HTR-8/SVneo (cell line): Measurements from ENCODE around the gene RTN4RL2.
A peak's percentile ranks its signal among the peaks of the same experiment; 100 is the strongest.

Experiments
- DNase-seq: peaks from one replicate; pipeline ENCODE4 v3.0.0; 2011; ENCODE audit warnings: low spot score, mixed read lengths; ENCODE audit not compliant: insufficient read length
- FAIRE-seq: peaks from 2 replicates; lab custom pipeline; 2011; peaks lifted over from hg19 to GRCh38; lab: Jason Lieb, UNC

RTN4RL2 gene

DNA sequence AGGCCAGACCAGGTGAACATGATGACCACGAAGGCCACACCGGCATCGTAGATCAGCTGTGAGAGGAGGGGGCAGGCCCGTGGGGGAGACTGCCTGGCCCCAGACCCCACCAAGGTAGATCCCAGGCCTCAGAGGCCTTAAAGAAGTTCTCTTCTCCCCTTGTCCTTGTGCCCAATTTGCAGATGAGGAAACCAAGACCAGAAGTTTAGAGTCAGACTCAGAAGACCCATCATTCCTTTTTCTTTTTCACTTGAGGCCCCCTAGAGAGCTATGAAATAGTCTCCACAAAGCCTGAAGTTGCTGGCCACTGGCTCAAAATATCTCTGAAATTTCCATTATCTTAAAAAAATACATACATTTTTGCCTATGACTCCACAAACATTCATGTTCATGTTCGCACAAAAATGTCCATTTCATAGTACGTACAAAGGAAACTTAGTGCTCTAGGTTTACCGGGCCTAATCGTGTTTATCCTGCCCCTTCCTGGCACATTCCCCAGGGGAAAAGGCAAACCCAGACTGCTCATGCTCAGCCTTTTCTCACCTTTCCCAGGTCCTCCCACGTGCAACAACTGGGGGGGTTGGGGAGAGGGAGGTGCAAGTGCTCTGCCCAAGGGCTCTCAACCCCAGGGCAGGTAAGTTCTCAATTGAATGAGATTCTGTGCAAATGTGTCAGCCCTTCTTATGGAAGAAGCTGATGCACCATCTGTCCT lies 35.9 kb downstream of the RTN4RL2 start:
- DNase-seq (no peak), FAIRE-seq (no peak)

DNA sequence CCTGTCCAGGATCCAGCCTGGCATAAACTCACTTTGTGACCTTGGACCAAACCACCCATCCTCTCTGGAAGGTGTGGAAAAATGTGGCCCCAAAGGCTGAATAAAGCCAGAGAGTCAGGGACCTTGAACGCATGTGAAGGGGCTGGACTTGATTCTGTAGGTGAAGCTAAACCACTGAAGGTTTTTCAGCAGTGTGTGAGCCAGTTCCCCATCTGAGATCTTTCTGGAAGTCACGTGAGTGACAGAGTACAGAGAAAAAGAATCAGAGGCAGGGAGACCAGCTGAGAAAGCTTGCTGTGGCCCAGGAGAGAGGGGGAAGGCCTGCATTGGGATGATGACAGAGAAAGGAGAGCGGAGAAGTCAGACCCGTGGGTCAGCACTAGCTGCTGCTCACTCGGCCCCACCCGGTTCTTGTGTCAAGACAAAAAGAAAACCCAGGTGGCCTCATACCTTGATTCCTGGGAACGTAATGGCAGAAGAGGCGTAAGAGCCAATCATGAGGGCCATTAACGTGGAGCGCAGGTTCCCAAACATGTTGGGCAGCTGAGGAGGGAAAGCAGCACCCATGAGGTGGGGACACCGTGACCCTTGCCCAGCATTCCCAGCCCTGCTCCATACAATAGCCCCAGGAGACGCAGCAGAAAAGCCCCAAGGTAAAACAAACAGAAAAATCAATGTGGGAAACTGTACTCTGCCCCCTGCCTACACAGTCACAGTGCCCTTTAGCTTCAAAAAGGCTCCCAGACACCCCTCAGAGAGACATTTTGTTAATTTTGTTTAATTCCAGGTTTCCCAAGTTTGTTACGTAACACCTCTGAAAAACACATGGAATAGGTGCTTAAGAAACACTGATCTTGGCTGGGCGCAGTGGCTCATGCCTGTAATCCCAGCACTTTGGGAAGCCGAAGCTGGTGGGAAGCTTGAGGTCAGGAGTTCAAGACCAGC lies 37.2 kb downstream of the RTN4RL2 start:
- DNase-seq (no peak), FAIRE-seq (no peak)

GRCh38 chr11:57498540-57498939 lies 38.2 kb downstream of the RTN4RL2 start:
- FAIRE-seq, result no peak
- DNase-seq, result no peak

- FAIRE-seq (no peak), DNase-seq (no peak)
Observed at GRCh38 chr11:57499413-57499982, 39.2 kb downstream of the RTN4RL2 start.

DNA sequence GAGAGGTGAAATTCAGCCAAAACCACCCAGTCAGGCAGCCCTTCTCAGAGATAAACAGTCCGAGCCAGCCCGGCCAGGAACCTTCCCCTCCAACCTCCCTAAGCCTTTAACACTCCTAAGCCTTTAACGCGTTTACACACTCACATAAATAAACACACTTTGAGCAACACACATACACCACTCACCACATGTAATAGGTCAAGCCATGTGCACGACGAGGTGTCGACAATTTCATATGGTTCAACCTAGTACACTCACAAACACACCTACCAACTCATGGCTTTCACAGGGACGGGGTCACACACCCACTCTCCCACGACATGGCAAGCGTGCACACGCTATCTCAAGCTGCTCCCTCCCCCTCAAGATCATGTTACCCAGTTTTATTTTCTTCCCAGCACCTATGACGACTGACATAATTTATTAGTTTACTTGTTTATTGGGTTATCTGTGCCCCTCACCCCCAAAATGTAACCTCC lies 39.7 kb downstream of the RTN4RL2 start:
- no peak for DNase-seq
- FAIRE-seq, result peak; percentile 85

GRCh38 chr11:57500515-57500914 lies 40.2 kb downstream of the RTN4RL2 start:
- FAIRE-seq (no peak), DNase-seq (no peak)

DNA sequence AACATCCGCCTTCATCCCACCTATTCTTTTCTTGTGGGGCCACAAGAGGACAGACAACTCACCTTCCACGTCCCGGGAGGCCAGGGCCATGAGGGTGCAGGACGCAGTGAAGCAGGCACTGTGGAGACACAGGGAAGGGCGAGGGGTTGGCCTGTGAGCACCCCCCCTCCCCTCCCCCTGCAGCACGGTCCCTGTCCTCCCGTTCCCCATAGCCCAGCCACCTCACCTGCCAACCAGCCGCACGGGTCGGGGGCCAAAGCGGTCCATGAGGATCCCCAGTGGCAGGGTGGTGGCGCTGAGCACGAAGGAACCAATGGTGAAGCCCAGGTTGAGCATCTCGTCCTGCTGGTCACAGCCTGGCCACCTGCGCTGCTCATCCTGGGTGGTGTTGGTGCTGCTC lies 40.6 kb downstream of the RTN4RL2 start:
- DNase-seq (no peak), FAIRE-seq (no peak)

DNA sequence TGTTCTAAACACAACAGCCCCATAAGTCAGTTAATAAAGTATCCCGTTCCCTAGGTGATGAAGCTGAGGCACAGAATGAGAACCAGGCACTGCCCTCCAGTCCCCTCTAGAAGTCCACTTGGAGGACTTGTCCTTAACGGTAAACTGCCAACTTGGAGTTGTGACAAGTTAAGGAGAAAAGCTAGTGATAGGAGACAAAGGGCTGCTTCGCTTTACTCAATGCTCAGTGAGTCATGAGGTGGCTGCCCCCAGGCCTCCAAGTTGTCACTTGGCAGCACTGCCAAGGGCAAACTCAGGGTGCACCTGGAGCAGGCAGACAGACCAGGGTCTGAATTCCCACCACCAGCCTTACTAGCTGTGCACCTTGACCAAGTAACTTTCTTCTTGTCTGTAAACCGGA lies 41.6 kb downstream of the RTN4RL2 start:
- DNase-seq (no peak), FAIRE-seq (no peak)

DNA sequence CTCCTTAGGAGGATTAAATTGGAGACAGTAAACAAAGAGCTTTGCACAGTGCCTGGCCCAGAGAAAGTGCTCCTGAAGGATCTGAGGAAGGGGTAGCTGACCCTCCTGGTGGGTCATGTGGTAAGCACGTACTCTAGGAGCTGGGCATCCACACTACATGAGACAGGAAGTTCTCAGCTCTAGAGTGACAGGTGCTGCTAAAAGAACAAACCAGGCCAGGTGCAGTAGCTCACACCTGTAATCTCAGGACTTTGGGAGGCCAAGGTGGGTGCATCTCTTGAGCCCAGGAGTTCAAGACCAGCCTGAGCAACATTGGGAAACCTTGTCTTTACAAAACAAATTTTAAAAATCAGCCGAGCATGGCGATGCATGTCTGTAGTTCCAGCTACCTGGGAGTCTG lies 42.0 kb downstream of the RTN4RL2 start:
- FAIRE-seq, result no peak
- DNase-seq, result no peak

GRCh38 chr11:57502870-57503269 lies 42.5 kb downstream of the RTN4RL2 start:
- DNase-seq (no peak), FAIRE-seq (no peak)

- FAIRE-seq (no peak), DNase-seq (no peak)
Observed at GRCh38 chr11:57504511-57504910, 44.2 kb downstream of the RTN4RL2 start.

DNA sequence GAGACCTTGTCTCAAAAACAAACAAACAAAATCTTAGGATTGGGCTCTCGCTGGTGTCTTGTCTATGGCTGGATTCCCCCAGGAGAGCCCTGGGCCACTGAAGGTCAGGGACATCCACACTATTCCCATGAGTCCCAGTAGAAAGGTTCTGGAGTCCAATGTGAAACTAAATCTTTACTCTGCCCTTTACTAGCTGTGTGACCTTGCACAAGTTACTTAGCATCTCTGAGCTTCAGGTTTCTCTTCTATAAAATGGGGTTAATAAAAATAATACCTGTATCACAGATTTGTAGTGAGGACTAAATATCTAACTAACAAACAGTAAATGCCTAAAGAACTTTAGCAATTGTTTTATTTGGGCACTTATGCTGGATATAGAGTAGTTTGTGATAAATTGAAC lies 46.2 kb downstream of the RTN4RL2 start:
- DNase-seq (no peak), FAIRE-seq (no peak)

DNA sequence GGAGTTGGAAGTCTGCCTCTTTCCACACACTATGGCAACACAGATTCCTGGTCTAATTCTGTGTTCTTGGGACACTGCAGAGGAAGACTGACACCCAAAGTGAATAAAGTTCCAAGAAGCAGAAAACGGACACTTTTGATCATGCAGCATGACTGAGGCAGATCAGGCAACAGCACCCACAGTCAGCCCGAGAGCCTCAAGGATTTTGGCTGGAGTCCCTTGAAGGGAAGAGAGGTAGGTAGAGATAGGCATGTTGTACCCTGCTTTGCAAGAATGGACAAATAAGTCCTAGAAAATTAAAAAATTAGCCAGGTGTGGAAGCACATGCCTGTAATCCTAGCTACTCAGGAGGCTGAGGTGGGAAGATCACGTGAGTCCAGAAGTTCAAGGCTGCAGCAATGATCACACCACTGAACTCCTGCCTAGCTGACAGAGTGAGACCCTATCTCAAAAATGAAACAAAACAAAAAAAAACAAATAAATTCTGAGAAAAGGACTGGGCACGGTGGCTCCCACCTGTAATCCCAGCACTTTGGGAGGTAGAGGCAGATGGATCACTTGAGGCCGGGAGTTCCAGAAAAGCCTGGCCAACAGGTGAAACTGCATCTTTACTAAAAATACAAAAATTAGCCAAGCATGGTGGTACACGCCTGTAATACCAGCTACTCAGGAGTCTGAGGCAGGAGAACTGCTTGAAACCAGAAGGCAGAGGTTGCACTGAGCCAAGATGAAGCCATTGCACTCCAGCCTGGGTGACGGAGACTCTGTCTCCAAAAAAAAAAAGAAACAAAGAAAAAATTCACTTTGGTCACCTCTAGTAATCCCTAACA lies 48.2 kb downstream of the RTN4RL2 start:
- DNase-seq (no peak), FAIRE-seq (no peak)

DNA sequence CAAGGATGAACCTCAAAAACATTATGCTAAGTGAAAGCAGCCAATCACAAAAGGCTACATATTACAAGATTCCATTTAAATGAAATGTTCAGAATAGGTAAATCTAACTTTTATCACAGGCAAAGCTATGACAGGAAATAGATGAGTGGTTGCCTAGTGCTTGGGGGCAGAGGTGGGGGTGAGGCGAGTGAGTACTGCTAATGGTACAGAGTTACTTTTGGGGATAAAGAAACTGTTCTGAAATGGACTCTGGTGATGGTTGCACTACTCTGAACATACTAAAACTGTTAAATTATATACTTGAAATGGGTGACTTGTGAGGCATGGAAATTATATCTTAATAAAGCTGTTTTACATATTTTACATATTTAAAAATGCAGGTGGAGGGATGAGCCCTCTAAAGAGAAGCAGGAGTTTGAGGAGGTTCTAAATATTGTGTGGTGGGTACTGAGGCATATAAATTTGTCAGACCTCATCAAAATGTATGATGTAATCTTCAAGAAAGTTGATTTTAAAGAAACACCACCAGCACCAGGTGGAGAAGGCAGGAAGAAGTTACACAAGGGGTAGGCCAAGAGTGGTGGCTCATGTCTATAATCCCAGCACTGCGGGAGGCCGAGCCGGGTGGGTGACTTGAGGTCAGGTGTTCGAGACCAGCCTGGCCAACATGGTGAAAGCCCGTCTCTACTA lies 51.6 kb downstream of the RTN4RL2 start:
- DNase-seq (no peak), FAIRE-seq (no peak)

DNA sequence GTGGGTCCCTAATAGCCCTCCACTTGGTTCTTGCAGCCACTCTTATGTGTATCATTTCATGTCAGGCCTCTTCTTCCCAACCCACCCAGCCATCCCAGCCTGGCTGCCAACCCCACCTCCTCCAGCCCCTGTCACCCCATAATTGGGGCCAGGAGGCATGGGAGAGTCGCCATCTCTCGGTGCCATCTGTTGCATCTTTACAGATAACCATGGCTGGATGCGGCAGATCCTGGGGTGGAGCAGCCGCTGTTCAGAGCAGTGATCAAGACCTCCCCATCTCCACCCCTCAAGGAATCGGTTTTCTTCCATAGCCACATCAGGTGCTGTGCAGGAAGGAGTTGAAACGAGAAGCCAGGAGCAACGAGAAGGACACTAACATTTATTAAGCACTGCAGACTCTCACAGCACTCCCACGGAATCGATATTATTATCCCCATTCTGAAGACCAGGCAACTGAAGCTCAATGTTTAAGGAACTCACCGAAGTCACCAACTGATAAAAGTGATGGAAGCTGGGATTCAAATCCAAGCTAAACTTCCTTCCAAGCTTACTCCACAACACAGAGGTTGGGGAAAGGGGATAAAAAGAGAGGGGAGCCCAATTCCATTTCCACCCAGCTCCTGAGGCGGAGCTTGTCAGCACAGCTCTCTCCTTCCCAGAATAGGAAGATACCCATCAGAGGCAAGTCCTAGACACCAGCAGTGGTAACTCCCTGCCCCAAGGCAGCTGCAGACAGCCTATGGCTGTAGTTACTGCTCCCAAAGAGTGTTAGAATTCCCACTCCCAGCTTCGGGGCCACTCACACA lies 52.5 kb downstream of the RTN4RL2 start:
- DNase-seq (no peak), FAIRE-seq (no peak)

DNA sequence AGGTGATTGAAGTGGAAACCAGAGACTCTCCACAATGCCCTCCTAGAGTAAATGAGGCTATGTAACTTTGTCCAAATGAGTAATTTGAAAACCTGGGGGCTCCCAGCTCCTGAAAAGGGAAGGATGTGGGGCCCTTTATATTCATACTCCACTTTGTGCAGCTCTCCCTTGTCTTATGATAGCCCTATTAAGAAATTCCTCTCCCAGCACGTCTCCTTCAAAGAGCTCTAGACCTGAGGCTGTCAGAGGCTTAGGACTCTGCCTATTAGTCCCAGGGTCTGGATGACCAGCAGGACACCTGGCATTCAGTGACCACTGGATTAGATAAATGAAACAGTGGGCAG lies 53.1 kb downstream of the RTN4RL2 start:
- DNase-seq, result no peak
- FAIRE-seq, result no peak

- no peak for FAIRE-seq
- DNase-seq, result no peak
Observed at GRCh38 chr11:57513911-57514537, 53.7 kb downstream of the RTN4RL2 start.

DNA sequence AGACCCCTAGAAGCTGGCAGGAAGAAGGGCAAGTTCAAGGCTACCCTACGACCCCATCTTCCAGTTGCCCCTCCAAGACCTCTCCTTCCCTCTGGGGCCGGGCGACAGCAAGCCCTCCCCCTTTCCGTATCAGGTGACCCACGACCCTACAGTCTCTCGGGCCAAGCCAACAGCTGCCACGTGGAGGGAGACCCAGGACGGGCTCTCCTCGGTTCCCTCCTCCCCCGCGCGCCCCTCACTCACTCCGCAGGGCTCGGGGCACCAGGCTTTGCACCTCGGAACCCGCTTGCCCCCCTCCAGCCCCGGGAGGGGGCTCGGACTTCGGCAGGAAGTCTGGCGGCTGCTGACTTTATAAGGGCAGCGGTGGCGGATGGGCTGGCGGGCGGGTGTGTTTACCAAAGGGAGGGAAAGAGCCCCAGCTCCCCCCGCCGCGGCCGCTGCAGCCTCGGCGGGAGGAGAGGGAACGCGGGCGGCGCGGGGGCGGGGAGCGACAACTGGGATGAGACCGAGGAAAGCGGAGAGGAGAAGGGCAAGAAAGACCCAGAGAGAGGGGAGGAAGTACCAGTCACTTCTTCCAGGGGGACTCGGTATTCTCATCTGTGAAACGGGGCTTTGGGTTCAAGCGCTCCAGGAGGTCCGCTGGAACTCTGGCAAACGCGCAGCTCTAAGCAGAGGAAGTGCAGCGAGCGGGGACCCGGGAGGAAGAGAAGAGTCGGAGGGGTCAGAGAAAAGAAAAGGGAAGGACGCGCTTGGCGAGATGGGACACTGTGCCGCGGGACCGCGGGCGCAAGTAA lies 54.4 kb downstream of the RTN4RL2 start:
- DNase-seq, result no peak
- no peak for FAIRE-seq
